NT2/D1 (cell line): ENCODE measurements around the gene TUT4.

Experiments used
- SUZ12 ChIP-seq: IDR thresholded peaks from 2 replicates; pipeline ENCODE4 v1.6.1; 2011; ENCODE audit not compliant: insufficient read length, insufficient read depth; ENCODE audit errors: extremely low read depth
- YY1 ChIP-seq: IDR thresholded peaks from 2 replicates; pipeline ENCODE4 v1.6.1; 2011; ENCODE audit not compliant: insufficient read length, insufficient read depth
- ZNF274 ChIP-seq: IDR thresholded peaks from 2 replicates; pipeline ENCODE4 v1.6.1; 2011; ENCODE audit warnings: mild to moderate bottlenecking, low read depth, low read length

- TF ChIP-seq YY1 (no peak), ZNF274 (no peak), SUZ12 (no peak)
These were observed 9.9 kb upstream of the TUT4 start for GRCh38 chr1:52562766-52563165.
